ENCODE results near the gene COPS6.
A peak's percentile ranks its signal among the peaks of the same experiment; 100 is the strongest.

Gene COPS6

DNA sequence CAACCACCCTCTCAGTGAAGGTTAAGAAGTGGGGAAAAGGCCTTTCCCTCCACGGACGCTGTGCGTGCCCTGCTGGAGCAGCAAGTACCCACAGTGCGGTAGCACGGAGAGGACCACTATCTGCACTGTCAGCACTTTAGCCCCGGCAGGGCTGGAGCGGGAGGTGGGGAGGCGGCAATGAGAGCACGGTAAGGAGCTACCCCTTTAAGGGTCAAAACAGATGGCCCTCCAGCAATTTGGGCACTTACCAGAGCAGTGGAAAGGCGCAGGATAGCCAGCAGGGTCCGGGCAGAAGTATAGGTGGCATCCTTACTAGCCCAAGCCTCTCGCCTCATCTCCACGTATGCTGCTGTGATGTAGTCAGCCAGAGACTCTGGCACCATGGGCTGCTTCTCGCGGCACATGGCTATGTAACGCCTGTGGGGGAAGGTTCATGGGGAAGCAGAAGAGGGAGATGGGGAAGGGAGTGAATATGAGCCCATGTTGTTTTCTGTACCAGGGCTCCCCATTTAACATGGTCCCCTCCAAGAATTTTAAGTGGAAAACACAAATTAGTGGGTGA is 5.2 kb downstream of the COPS6 start:
- Histone ChIP-seq H3K4me3 (ENCODE audit: low read length) (no peak overlapping the region), H3K9ac (ENCODE audit: low read length) (no peak overlapping the region), H3K9me3 (ENCODE audit: control insufficient read depth, low read length) (no peaks in the 10 kb centered on the region), H3K36me3 (ENCODE audit: control insufficient read depth, insufficient read depth, low read length, severe bottlenecking) (peaks cover 86% of the 10 kb centered on the region), H3K4me1 (ENCODE audit: control insufficient read depth, insufficient read depth, low read length) (peaks cover 35% of the 10 kb centered on the region), H3K27me3 (replicated peaks; ENCODE audit: control insufficient read depth, insufficient read depth, low read length) (no peaks in the 10 kb centered on the region)
- DNase-seq (ENCODE audit: low read depth): no peak

DNA sequence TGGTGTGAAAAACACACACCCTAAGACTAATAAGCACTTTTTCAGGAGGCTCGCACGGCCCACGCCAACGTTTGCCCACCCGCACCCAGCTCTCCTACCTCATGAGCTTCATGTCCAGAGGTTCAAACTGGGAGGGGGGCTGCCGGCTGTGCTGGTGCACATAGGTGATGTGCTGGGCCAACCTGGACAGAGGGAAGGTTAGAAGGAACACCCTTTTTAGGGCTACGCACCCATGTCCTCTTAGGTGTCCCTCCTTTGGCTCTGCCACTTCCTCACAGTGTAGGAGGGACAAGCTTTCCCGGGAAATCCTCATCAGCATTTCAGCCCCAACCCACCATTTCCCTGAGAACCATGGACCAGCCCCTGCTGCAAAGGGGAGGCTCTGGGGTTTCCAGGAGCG is 6.5 kb downstream of the COPS6 start:
- Histone ChIP-seq H3K4me3 (ENCODE audit: low read length) (no peak overlapping the region), H3K9me3 (ENCODE audit: control insufficient read depth, low read length) (no peaks in the 10 kb centered on the region), H3K4me1 (ENCODE audit: control insufficient read depth, insufficient read depth, low read length) (peaks cover 36% of the 10 kb centered on the region), H3K9ac (ENCODE audit: low read length) (no peak overlapping the region), H3K27me3 (replicated peaks; ENCODE audit: control insufficient read depth, insufficient read depth, low read length) (no peaks in the 10 kb centered on the region), H3K36me3 (ENCODE audit: control insufficient read depth, insufficient read depth, low read length, severe bottlenecking) (peaks cover 90% of the 10 kb centered on the region)
- DNase-seq (ENCODE audit: low read depth): no peak

DNA sequence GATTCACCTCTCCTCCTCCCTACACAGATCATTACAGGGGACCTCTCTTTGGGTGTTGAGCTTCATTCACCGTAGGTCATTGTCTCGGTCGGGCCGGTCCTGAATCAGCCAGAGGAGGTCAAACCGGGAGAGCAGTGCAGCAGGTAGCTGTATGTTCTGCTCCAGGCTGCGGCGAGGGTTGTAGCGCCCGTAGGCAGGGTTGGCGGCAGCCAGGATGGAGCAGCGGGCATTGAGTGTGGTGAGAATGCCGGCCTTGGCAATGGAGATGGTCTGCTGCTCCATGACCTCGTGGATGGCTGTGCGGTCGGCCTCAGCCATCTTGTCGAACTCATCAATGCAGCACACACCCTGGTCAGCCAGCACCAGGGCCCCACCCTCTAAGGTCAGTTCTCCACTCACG is 6.9 kb downstream of the COPS6 start:
- DNase-seq (ENCODE audit: low read depth): no peak
- no peaks in the 10 kb centered on the region for H3K27me3 ChIP-seq (replicated peaks; ENCODE audit: control insufficient read depth, insufficient read depth, low read length)
- H3K4me3 ChIP-seq (ENCODE audit: low read length): no peak overlapping the region
- peaks cover 36% of the 10 kb centered on the region for H3K4me1 ChIP-seq (ENCODE audit: control insufficient read depth, insufficient read depth, low read length)
- H3K9me3 ChIP-seq (ENCODE audit: control insufficient read depth, low read length): no peaks in the 10 kb centered on the region
- peaks cover 86% of the 10 kb centered on the region for H3K36me3 ChIP-seq (ENCODE audit: control insufficient read depth, insufficient read depth, low read length, severe bottlenecking)
- H3K9ac ChIP-seq (ENCODE audit: low read length): no peak overlapping the region

DNA sequence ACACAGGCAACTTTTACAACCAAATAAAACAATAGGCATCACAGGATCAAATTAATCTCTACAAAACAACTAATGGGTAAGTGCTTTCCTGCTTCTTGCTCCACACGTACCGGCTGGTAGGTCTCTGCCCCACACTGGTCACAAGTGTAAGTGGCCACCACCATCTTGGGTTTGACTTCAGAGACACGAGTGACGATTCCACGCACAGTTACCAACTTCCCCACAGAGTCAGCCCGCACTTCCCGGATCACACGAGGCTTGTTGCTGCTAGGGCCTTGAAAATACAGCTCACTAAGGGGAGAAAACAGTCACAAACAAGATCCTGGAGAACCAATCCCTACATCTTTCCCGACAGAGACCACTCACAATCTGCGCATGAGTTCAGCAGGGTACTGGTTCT is 10.1 kb downstream of the COPS6 start:
- no peak for DNase-seq (ENCODE audit: low read depth)
- no peak overlapping the region for H3K9ac ChIP-seq (ENCODE audit: low read length)
- H3K4me1 ChIP-seq (ENCODE audit: control insufficient read depth, insufficient read depth, low read length): peaks cover 20% of the 10 kb centered on the region
- no peaks in the 10 kb centered on the region for H3K27me3 ChIP-seq (replicated peaks; ENCODE audit: control insufficient read depth, insufficient read depth, low read length)
- H3K36me3 ChIP-seq (ENCODE audit: control insufficient read depth, insufficient read depth, low read length, severe bottlenecking): peaks cover 54% of the 10 kb centered on the region
- H3K4me3 ChIP-seq (ENCODE audit: low read length): no peak overlapping the region
- H3K9me3 ChIP-seq (ENCODE audit: control insufficient read depth, low read length): no peaks in the 10 kb centered on the region

DNA sequence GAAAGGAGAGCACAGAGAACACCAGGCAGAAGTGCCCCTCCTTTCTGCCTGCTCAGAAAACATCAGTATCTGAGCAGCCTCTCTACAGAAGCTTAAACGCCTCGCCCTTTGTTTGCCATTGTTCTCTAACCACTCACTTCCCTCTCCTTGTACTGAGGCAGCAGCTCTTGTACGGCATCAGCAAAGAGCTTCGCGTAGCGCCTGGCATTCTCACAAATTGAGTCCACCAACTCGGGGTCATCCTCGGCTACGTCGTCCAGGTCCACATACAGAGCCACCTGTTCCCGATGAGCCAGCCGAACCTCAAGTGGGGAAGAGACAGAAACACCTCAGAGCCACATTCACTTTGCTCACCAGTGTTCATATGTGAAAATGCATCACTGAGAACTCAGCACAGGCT is 10.7 kb downstream of the COPS6 start:
- Histone ChIP-seq H3K4me3 (ENCODE audit: low read length) (peak overlapping the region; percentile 86), H3K36me3 (ENCODE audit: control insufficient read depth, insufficient read depth, low read length, severe bottlenecking) (peaks cover 48% of the 10 kb centered on the region), H3K27me3 (replicated peaks; ENCODE audit: control insufficient read depth, insufficient read depth, low read length) (no peaks in the 10 kb centered on the region), H3K4me1 (ENCODE audit: control insufficient read depth, insufficient read depth, low read length) (peaks cover 16% of the 10 kb centered on the region), H3K9me3 (ENCODE audit: control insufficient read depth, low read length) (no peaks in the 10 kb centered on the region), H3K9ac (ENCODE audit: low read length) (peak overlapping the region; percentile 85)
- no peak for DNase-seq (ENCODE audit: low read depth)

DNA sequence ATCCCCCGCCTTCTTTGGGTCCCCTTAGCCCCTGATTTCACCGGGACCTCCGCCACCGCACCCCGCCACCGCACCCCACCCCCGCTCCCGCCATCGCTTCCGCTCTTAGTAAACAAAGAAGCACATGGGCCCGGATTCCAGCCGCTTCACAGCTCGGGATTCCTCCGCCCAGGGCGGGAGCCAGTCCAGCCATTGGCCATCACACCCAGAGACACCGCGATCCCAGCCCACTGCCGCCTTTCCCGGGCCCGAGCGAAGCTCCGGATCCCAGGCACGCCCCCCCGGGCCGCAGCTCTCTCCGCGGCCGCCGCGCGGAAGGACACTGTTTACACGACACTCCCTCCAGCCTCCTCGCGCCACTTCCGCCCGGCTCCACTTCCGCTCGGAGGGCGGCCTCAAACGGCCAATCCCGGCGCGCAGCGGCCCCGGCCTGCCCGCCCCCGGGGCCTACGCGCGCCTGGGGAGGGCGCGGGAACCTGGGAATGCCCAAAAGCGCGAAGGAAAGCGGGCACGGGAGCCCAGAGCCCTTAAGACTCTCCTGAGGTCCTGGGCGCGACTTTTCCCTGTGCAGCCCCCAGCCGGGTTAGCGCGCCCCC is 11.7 kb downstream of the COPS6 start:
- peak overlapping the region; percentile 85 for H3K9ac ChIP-seq (ENCODE audit: low read length)
- peak overlapping the region; percentile 86 for H3K4me3 ChIP-seq (ENCODE audit: low read length)
- H3K36me3 ChIP-seq (ENCODE audit: control insufficient read depth, insufficient read depth, low read length, severe bottlenecking): peaks cover 40% of the 10 kb centered on the region
- peaks cover 16% of the 10 kb centered on the region for H3K4me1 ChIP-seq (ENCODE audit: control insufficient read depth, insufficient read depth, low read length)
- no peaks in the 10 kb centered on the region for H3K9me3 ChIP-seq (ENCODE audit: control insufficient read depth, low read length)
- H3K27me3 ChIP-seq (replicated peaks; ENCODE audit: control insufficient read depth, insufficient read depth, low read length): no peaks in the 10 kb centered on the region
- DNase-seq (ENCODE audit: low read depth): peak; percentile 99

DNA sequence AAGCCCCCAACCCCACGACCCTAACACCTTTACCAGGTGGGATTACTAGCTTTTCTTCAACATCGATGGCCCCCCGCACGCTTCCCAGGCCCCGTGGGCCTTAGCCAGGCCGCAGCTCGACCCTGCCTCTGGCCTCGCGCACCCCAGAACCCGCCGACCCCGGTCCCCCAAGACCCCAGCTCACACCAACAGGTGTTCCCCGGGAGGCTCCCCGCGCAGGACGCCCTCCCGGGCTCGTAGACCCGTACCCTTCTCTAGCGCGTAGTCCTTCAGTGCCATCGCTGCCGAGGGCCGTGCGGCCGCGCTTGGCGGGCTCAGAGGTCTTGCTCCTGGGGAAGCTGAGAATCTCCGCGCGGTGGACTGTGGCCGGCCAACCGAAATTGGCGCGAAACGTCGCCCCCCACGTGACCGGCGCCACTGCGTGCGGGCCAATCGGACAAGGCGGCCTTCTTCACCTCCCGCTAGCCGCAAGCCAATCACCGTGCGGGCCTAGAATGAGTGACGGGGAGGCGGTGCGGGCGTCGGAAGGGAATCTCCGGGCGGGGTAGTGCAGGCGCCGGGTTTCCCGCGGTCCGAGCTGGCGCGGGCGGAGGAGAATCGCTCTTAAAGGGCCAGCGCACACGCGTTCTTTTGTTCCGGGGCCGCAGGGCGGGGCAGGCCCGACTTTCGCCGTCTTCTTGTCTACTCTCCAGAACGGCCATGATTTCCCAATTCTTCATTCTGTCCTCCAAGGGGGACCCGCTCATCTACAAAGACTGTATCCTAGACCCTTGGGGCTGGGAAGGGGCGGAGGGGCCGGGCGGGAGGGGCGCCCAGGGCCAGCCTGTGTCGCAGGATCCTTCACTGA is 12.5 kb downstream of the COPS6 start, which contains the start of the genes AP4M1 and MCM7:
TSS of gene AP4M1 (plus strand) at position 628 of the 847 bp plus-strand sequence. CDS start at position 700, 72 bp downstream.
TSS of gene MCM7 (minus strand) at position 382 of the 847 bp plus-strand sequence. CDS start at position 279, 103 bp downstream.
- Histone ChIP-seq H3K27me3 (replicated peaks; ENCODE audit: control insufficient read depth, insufficient read depth, low read length) (no peaks in the 10 kb centered on the region), H3K4me1 (ENCODE audit: control insufficient read depth, insufficient read depth, low read length) (peaks cover 16% of the 10 kb centered on the region), H3K9me3 (ENCODE audit: control insufficient read depth, low read length) (no peaks in the 10 kb centered on the region), H3K9ac (ENCODE audit: low read length) (peak within 1 kb of the TSS; percentile 85), H3K4me3 (ENCODE audit: low read length) (peak within 1 kb of the TSS; percentile 86), H3K36me3 (ENCODE audit: control insufficient read depth, insufficient read depth, low read length, severe bottlenecking) (peaks cover 38% of the 10 kb centered on the region)
- peak; percentile 99 for DNase-seq (ENCODE audit: low read depth)

DNA sequence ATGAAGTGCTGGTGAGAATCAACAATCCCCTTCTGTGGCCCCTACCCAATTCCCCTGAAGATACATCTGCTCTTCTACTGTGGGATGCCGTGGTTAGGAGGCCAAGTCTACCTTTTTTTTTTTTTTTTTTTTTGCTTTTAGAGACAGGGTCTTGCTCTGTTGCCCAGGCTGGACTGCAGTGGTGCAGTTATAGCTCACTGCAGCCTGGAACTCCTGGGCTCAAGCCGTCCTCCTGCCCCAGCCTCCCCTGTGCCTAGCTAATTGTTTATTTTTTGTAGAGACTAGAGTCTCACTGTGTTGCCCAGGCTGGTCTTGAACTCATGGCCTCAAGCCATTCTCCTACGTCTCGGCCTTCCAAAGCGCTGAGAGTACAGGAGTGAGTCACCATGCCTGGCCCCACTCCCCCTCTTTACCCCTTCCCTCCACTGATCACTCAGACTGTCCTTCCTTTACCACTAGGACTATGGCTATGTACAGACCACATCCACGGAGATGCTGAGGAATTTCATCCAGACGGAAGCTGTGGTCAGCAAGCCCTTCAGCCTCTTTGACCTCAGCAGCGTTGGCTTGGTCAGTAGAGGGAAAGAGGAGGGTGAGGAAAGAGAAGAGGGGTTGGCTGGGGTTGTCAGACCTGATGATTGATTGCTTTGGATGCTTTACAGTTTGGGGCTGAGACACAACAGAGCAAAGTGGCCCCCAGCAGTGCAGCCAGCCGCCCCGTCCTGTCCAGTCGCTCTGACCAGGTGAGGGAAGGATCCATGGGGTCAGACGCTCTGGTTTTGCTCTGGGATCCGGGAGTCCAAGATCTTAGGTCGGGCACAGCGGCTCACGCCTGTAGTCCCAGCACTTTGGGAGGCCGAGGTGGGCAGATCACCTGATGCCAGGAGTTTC is 14.4 kb downstream of the COPS6 start:
- H3K4me3 ChIP-seq (ENCODE audit: low read length): no peak overlapping the region

DNA sequence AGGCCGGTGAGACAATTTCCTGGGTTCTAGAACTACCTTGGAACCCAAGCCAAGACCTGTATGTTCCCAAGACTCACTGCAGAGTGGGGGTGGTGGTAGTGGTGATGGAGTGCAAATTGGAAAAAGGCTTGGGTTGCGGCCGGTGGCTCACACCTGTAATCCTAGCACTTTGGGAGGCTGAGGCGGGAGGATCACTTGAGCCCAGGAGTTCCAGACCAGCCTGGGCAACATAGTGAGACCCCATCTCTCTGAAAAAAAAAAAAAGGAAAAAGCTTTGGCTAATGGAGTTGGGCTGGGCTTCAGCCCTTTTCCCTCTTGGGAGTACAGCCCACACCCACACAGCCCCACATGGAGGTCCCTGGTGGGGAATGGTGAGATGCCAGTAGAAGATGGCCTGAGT is 16.8 kb downstream of the COPS6 start:
- peaks cover 6% of the 10 kb centered on the region for H3K4me1 ChIP-seq (ENCODE audit: control insufficient read depth, insufficient read depth, low read length)
- H3K9ac ChIP-seq (ENCODE audit: low read length): no peak overlapping the region
- H3K27me3 ChIP-seq (replicated peaks; ENCODE audit: control insufficient read depth, insufficient read depth, low read length): no peaks in the 10 kb centered on the region
- H3K9me3 ChIP-seq (ENCODE audit: control insufficient read depth, low read length): no peaks in the 10 kb centered on the region
- peaks cover 40% of the 10 kb centered on the region for H3K36me3 ChIP-seq (ENCODE audit: control insufficient read depth, insufficient read depth, low read length, severe bottlenecking)
- no peak for DNase-seq (ENCODE audit: low read depth)
- H3K4me3 ChIP-seq (ENCODE audit: low read length): no peak overlapping the region

More for the DNA sequence above, 14.4 kb downstream of the COPS6 start:
- H3K36me3 ChIP-seq (ENCODE audit: control insufficient read depth, insufficient read depth, low read length, severe bottlenecking): peaks cover 37% of the 10 kb centered on the region
- H3K9me3 ChIP-seq (ENCODE audit: control insufficient read depth, low read length): no peaks in the 10 kb centered on the region
- peak overlapping the region; percentile 78 for H3K9ac ChIP-seq (ENCODE audit: low read length)
- no peak for DNase-seq (ENCODE audit: low read depth)
- no peaks in the 10 kb centered on the region for H3K27me3 ChIP-seq (replicated peaks; ENCODE audit: control insufficient read depth, insufficient read depth, low read length)
- H3K4me1 ChIP-seq (ENCODE audit: control insufficient read depth, insufficient read depth, low read length): peaks cover 16% of the 10 kb centered on the region

DNA sequence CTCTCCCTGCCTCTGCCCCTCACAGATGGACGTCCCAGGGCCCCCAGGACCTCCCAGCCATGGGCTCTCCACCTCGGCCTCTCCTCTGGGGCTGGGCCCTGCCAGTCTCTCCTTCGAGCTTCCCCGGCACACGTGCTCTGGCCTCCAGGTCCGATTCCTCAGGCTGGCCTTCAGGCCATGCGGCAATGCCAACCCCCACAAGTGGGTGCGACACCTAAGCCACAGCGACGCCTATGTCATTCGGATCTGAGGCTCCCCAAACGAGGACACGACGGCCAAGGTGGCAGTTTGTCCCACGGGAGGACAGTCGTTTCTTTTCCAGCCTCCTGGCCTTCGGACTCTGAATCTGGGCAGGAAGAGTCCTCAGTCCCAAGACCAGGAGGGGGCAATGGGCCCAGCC is 17.9 kb downstream of the COPS6 start:
- Histone ChIP-seq H3K9ac (ENCODE audit: low read length) (no peak overlapping the region), H3K27me3 (replicated peaks; ENCODE audit: control insufficient read depth, insufficient read depth, low read length) (no peaks in the 10 kb centered on the region), H3K9me3 (ENCODE audit: control insufficient read depth, low read length) (no peaks in the 10 kb centered on the region), H3K4me1 (ENCODE audit: control insufficient read depth, insufficient read depth, low read length) (peaks cover 6% of the 10 kb centered on the region), H3K4me3 (ENCODE audit: low read length) (no peak overlapping the region), H3K36me3 (ENCODE audit: control insufficient read depth, insufficient read depth, low read length, severe bottlenecking) (peaks cover 47% of the 10 kb centered on the region)
- DNase-seq (ENCODE audit: low read depth): no peak

Measured in adipocyte (in vitro differentiated cells).